NB4 (cell line): ENCODE data around the gene GPR179.
A peak's percentile ranks its signal among the peaks of the same experiment; 100 is the strongest.

Source experiments
- DNase-seq: peaks from one replicate; pipeline ENCODE4 v3.0.0; 2010; ENCODE audit warnings: low read depth
- H3K4me3 ChIP-seq: one replicate; pipeline ENCODE4 v1.5.1; 2011; ENCODE audit warnings: mild to moderate bottlenecking, low read depth, low read length, moderate library complexity
- CTCF ChIP-seq: IDR thresholded peaks from one replicate; pipeline ENCODE4 v1.5.1; 2012; ENCODE audit warnings: low read depth, low read length
- MAX ChIP-seq: IDR thresholded peaks from 2 replicates; pipeline ENCODE4 v1.6.1; 2011; ENCODE audit warnings: low read depth, low read length
- MYC ChIP-seq: IDR thresholded peaks from 2 replicates; pipeline ENCODE4 v1.6.1; 2011; ENCODE audit warnings: low read depth, low read length
- POLR2A ChIP-seq: IDR thresholded peaks from 2 replicates; pipeline ENCODE4 v1.6.1; 2011; ENCODE audit warnings: mild to moderate bottlenecking; ENCODE audit not compliant: insufficient read length; ENCODE audit errors: extremely low read depth

Gene GPR179

GRCh38 chr17:38338535-38338934 lies 5.2 kb downstream of the GPR179 start:
- no peak overlapping the region for H3K4me3 ChIP-seq

GRCh38 chr17:38338053-38338452 lies 5.7 kb downstream of the GPR179 start:
- no peak for TF ChIP-seq POLR2A
- TF ChIP-seq CTCF = no peak
- TF ChIP-seq MAX = no peak
- no peak for TF ChIP-seq MYC
- no peak for DNase-seq
- no peak overlapping the region for H3K4me3 ChIP-seq

More at GRCh38 chr17:38338535-38338934, 5.2 kb downstream of the GPR179 start:
- TF ChIP-seq CTCF = no peak
- TF ChIP-seq MAX = no peak
- TF ChIP-seq POLR2A = no peak
- no peak for TF ChIP-seq MYC
- DNase-seq = no peak

- no peak overlapping the region for H3K4me3 ChIP-seq
- TF ChIP-seq POLR2A (no peak), MYC (no peak), CTCF (no peak), MAX (no peak)
- DNase-seq = no peak
These were observed 6.9 kb downstream of the GPR179 start for GRCh38 chr17:38336838-38337237.

- DNase-seq = no peak
- TF ChIP-seq POLR2A (no peak), MYC (no peak), CTCF (no peak), MAX (no peak)
These were observed 9.0 kb downstream of the GPR179 start for GRCh38 chr17:38334480-38335364.

GRCh38 chr17:38333635-38334295 lies 10.0 kb downstream of the GPR179 start:
- no peak overlapping the region for H3K4me3 ChIP-seq
- TF ChIP-seq CTCF (peak; percentile 89), MYC (no peak; the same call in 1 of the 2 replicates)
- DNase-seq = peak; percentile 65

More at GRCh38 chr17:38334480-38335364, 9.0 kb downstream of the GPR179 start:
- no peak overlapping the region for H3K4me3 ChIP-seq
